Measurements from ENCODE around the gene MMP20. TPM values are rescaled to one million over a fixed set of nuclear protein-coding genes. Genes with fewer than 3 reads are reported as not detected.

The MMP20 gene
- polyA plus RNA-seq, 3 donors: not detected

DNA sequence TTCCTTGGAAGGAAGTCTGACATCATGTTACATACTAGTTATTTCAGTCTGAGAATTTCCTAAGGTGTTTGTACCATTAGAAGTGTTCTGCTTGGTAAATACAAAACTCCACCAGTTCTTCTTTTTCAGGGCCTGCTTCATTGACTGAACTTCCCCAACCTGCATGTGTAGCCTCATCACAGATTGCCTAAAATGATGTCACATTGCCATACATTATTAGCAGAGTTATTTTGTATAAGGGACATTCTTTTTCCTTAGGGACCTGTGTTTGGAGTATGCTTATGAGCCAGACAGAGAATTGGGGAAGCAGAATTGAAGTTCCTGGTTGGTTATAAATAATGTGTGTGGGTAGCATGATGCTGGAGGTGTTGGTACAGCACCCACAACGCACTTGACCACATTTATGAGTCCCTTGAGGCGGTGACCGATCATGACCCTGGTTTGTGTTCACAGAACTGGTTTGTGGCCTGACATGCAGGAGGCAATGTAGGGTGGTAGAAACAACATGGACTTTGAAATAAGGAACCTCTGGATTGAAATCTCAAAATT is 78.1 kb downstream of the MMP20 start:
- intact Hi-C loops (cut with micrococcal nuclease): no loop called here
- no peak overlapping the region for H3K9ac ChIP-seq (ENCODE audit: insufficient read depth, low read length, poor library complexity, severe bottlenecking)

DNA sequence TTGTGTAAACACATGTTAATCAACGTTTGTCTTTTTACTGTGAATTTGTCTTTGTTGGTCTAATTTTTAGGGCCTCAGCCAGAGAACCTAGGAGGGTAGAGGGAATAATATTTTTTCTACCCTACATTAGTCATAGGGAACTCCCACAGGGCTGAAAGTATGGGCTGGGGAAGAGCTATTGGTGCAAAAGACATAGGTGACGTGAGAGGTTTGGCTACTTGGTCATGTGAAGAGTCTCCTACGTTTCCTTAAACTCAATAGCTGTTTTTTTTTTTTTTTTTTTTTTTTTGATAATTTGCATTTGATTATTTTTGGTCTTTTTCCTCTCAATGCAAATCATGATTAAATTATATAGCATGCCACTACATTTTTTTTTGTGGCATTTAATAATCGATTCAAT is 78.7 kb downstream of the MMP20 start:
- Histone ChIP-seq H3K9ac (ENCODE audit: insufficient read depth, low read length, poor library complexity, severe bottlenecking) (no peak overlapping the region), H3K27me3 (ENCODE audit: control insufficient read depth in 2 of 2, insufficient read depth in 2 of 2, low read length in 2 of 2) (no peaks in the 10 kb centered on the region), H4K20me1 (ENCODE audit: insufficient read depth, low read length) (no peaks in the 10 kb centered on the region), H3K4me1 (ENCODE audit: control insufficient read depth in 1 of 2, insufficient read depth in 2 of 2, low read length in 2 of 2) (peaks cover 0 to 11% of the 10 kb centered on the region in 2 donors), H3K27ac (ENCODE audit: low read depth in 1 of 2, low read length in 2 of 2) (no peak overlapping the region), H3K36me3 (replicated peaks in 1 of 2; ENCODE audit: control insufficient read depth in 1 of 2, insufficient read depth in 2 of 2, low read length in 2 of 2) (no peaks in the 10 kb centered on the region), H3K9me3 (replicated peaks in 1 of 2; ENCODE audit: control insufficient read depth in 1 of 2, insufficient read depth in 1 of 2, low read length in 2 of 2) (no peaks in the 10 kb centered on the region), H3K4me3 (replicated peaks in 1 of 3; ENCODE audit: low read depth in 2 of 3, low read length in 3 of 3) (no peak overlapping the region), H3K79me2 (ENCODE audit: insufficient read depth, low read length) (no peaks in the 10 kb centered on the region), H3K4me2 (replicated peaks; ENCODE audit: extremely low read depth, low read length, poor library complexity, severe bottlenecking) (no peak overlapping the region), H2AFZ (ENCODE audit: insufficient read depth, low read depth, low read length, poor library complexity, severe bottlenecking) (no peak overlapping the region)
- Mint-ChIP-seq H3K27ac (peak overlapping the region in 1 of 7 donors; percentile 74), H3K4me1 (peaks cover 12% of the 10 kb centered on the region), H3K36me3 (no peaks in the 10 kb centered on the region), H3K4me3 (no peak overlapping the region), H3K27me3 (ENCODE audit: low read depth in 3 of 3) (peaks cover 0 to 2% (median 2%) of the 10 kb centered on the region in 3 donors), H3K9me3 (peaks cover 0 to 5% (median 0%) of the 10 kb centered on the region in 7 donors)
- TF ChIP-seq, protein P1, sequence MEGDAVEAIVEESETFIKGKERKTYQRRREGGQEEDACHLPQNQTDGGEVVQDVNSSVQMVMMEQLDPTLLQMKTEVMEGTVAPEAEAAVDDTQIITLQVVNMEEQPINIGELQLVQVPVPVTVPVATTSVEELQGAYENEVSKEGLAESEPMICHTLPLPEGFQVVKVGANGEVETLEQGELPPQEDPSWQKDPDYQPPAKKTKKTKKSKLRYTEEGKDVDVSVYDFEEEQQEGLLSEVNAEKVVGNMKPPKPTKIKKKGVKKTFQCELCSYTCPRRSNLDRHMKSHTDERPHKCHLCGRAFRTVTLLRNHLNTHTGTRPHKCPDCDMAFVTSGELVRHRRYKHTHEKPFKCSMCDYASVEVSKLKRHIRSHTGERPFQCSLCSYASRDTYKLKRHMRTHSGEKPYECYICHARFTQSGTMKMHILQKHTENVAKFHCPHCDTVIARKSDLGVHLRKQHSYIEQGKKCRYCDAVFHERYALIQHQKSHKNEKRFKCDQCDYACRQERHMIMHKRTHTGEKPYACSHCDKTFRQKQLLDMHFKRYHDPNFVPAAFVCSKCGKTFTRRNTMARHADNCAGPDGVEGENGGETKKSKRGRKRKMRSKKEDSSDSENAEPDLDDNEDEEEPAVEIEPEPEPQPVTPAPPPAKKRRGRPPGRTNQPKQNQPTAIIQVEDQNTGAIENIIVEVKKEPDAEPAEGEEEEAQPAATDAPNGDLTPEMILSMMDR (IDR thresholded peaks at IDR 0.05): no peak
- intact Hi-C loops (cut with micrococcal nuclease): no loop called here
- peak in 1 of 3 donors; percentile 57 for DNase-seq
- no CpG with 5 or more reads among the region's 4 CpGs for WGBS (ENCODE audit: insufficient coverage)

More for the DNA sequence above, 78.1 kb downstream of the MMP20 start:
- H3K9me3 Mint-ChIP-seq: peaks cover 0 to 5% (median 0%) of the 10 kb centered on the region in 7 donors
- peaks cover 12% of the 10 kb centered on the region for H3K4me1 Mint-ChIP-seq
- Histone ChIP-seq H2AFZ (ENCODE audit: insufficient read depth, low read depth, low read length, poor library complexity, severe bottlenecking) (no peak overlapping the region), H3K4me1 (ENCODE audit: control insufficient read depth in 1 of 2, insufficient read depth in 2 of 2, low read length in 2 of 2) (peaks cover 0 to 11% of the 10 kb centered on the region in 2 donors), H3K4me3 (replicated peaks in 1 of 3; ENCODE audit: low read depth in 2 of 3, low read length in 3 of 3) (no peak overlapping the region), H3K36me3 (replicated peaks in 1 of 2; ENCODE audit: control insufficient read depth in 1 of 2, insufficient read depth in 2 of 2, low read length in 2 of 2) (no peaks in the 10 kb centered on the region), H3K9me3 (replicated peaks in 1 of 2; ENCODE audit: control insufficient read depth in 1 of 2, insufficient read depth in 1 of 2, low read length in 2 of 2) (no peaks in the 10 kb centered on the region), H4K20me1 (ENCODE audit: insufficient read depth, low read length) (no peaks in the 10 kb centered on the region), H3K27ac (ENCODE audit: low read depth in 1 of 2, low read length in 2 of 2) (peak overlapping the region in 1 of 2 donors; percentile 29), H3K4me2 (replicated peaks; ENCODE audit: extremely low read depth, low read length, poor library complexity, severe bottlenecking) (no peak overlapping the region), H3K79me2 (ENCODE audit: insufficient read depth, low read length) (no peaks in the 10 kb centered on the region), H3K27me3 (ENCODE audit: control insufficient read depth in 2 of 2, insufficient read depth in 2 of 2, low read length in 2 of 2) (no peaks in the 10 kb centered on the region)
- H3K36me3 Mint-ChIP-seq: no peaks in the 10 kb centered on the region
- peaks cover 0 to 2% (median 2%) of the 10 kb centered on the region in 3 donors for H3K27me3 Mint-ChIP-seq (ENCODE audit: low read depth in 3 of 3)
- peak; percentile 41 to 65 (median 54) for DNase-seq
- peak overlapping the region in 4 of 7 donors; percentile 55 to 74 (median 66) for H3K27ac Mint-ChIP-seq
- no peak overlapping the region for H3K4me3 Mint-ChIP-seq
- TF ChIP-seq, protein P1 (IDR thresholded peaks at IDR 0.05): no peak
- WGBS (ENCODE audit: insufficient coverage): 0% methylated on average over 2 of the region's 3 CpGs

All from CD14-positive monocyte (primary cell).